ENCODE data around the gene LEMD3. TPM values are rescaled to one million over a fixed set of nuclear protein-coding genes. Genes with fewer than 3 reads are reported as not detected.

LEMD3 gene
- total RNA-seq, 1 donor from 2014 or later = 35.8 TPM

DNA sequence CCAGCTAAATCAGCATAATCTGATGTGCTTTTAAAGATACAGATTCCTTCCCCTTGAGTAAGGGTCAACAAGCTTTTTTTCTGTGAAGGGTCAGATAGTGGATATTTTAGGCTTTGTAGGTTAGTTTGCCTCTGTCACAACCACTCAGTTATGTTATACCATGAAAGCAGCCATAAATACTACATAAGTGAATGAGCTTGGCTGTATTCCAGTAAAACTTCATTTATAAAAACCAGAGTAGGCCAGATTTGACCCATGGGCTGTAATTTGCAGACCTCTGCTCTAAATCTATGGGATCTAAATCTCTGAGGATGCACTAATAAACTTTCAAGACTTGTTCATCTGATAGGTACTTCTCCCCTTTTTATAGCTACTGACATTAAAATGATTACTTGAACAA, 47.7 kb downstream of the LEMD3 start:
- Histone ChIP-seq H3K9me3 (peaks cover 9% of the 10 kb centered on the region), H3K4me1 (peaks cover 11% of the 10 kb centered on the region), H3K36me3 (peaks cover 0 to 36% of the 10 kb centered on the region in 2 donors), H3K27ac (no peak overlapping the region), H3K4me3 (no peak overlapping the region), H3K27me3 (no peaks in the 10 kb centered on the region)
- DNase-seq (ENCODE audit: extremely low spot score in 2 of 2) = no peak
- intact Hi-C loops (cut with DNase I) = no loop called here
- TF ChIP-seq POLR2AphosphoS5 (IDR thresholded peaks at IDR 0.05; ENCODE audit: insufficient read depth in 1 of 2, low read depth in 1 of 2) (no peak), POLR2A (IDR thresholded peaks at IDR 0.05) (no peak)
- TF ChIP-seq, protein P1, sequence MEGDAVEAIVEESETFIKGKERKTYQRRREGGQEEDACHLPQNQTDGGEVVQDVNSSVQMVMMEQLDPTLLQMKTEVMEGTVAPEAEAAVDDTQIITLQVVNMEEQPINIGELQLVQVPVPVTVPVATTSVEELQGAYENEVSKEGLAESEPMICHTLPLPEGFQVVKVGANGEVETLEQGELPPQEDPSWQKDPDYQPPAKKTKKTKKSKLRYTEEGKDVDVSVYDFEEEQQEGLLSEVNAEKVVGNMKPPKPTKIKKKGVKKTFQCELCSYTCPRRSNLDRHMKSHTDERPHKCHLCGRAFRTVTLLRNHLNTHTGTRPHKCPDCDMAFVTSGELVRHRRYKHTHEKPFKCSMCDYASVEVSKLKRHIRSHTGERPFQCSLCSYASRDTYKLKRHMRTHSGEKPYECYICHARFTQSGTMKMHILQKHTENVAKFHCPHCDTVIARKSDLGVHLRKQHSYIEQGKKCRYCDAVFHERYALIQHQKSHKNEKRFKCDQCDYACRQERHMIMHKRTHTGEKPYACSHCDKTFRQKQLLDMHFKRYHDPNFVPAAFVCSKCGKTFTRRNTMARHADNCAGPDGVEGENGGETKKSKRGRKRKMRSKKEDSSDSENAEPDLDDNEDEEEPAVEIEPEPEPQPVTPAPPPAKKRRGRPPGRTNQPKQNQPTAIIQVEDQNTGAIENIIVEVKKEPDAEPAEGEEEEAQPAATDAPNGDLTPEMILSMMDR (IDR thresholded peaks at IDR 0.05) = no peak

DNA sequence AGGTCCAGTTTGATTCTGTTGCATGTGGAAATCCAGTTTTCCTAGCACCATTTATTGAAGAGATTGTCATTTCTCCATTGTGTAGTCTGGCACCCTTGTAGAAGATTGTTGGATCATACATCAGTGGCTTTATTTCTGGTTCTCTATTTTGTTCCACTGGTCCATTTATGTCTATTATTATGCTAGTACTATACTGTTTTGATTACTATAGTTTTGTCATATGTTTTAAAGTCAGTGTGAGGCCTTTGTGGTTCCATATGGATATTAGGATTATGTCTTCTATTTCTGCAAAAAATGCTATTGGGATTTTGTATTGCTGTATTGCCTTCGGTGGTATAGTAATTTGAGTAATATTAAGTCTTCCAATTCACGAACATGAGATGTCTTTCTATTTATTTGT, 51.4 kb downstream of the LEMD3 start:
- Histone ChIP-seq H3K4me1 (peaks cover 11% of the 10 kb centered on the region), H3K27me3 (no peaks in the 10 kb centered on the region), H3K9me3 (peaks cover 12% of the 10 kb centered on the region), H3K27ac (no peak overlapping the region), H3K36me3 (peaks cover 0 to 39% of the 10 kb centered on the region in 2 donors), H3K4me3 (no peak overlapping the region)
- DNase-seq (ENCODE audit: extremely low spot score in 2 of 2) = no peak
- intact Hi-C loops (cut with DNase I) = no loop called here
- TF ChIP-seq, protein P1 (IDR thresholded peaks at IDR 0.05) = no peak
- TF ChIP-seq POLR2AphosphoS5 (IDR thresholded peaks at IDR 0.05; ENCODE audit: insufficient read depth in 1 of 2, low read depth in 1 of 2) (no peak), POLR2A (IDR thresholded peaks at IDR 0.05) (no peak)

DNA sequence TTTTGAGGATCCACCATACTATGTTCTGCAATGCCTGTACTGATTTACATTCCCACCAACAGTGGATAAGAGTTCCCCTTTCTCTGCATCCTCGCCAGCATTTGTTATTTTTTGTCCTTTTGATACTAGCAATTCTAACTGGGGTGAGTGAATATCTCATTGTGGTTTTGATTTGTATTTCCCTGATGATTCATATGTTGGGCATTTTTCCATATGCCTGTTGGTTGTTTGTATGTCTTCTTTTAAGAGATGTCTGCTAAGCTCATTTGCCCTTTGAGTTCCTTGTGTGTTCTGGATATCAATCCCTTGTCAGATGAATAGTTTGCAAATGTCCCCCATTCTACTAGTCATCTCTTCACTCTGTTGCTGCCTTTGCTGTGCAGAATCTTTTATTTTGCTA, 60.1 kb downstream of the LEMD3 start:
- Histone ChIP-seq H3K27me3 (no peaks in the 10 kb centered on the region), H3K36me3 (peaks cover 0 to 8% of the 10 kb centered on the region in 2 donors), H3K9me3 (peaks cover 12% of the 10 kb centered on the region), H3K27ac (no peak overlapping the region), H3K4me1 (peaks cover 6% of the 10 kb centered on the region), H3K4me3 (no peak overlapping the region)
- TF ChIP-seq POLR2A (IDR thresholded peaks at IDR 0.05) = no peak
- TF ChIP-seq, protein P1 (IDR thresholded peaks at IDR 0.05) = no peak
- TF ChIP-seq POLR2AphosphoS5 (IDR thresholded peaks at IDR 0.05; ENCODE audit: insufficient read depth in 1 of 2, low read depth in 1 of 2) = no peak
- intact Hi-C loops (cut with DNase I) = no loop called here
- no peak for DNase-seq (ENCODE audit: extremely low spot score in 2 of 2)

DNA sequence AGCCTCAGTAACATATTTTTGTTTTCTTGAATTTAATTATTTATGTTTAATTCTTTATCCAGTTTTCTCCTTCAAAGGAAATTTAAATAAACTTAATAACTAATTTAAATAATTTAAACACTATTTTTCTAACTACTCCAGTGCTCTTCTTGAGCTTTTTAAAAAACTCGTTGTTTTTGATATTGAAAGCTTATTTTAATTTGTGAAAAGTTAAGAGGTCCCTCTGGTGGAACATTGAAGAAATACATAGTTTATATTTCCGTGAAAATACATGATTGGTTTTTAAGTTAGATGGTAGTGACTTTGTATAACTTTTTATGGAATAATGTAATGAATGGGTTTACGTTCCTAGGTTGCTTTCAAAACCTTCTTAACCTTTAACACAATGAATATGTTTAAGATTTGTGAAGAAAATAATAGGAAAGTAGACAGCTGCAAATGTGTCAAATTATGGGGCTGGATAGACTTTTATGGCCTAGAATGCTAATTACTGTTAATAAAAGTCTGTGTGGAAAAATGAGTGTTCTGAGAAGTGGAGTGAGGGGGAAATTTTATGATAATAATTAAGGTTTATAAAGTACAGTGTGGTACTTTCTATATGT, 63.2 kb downstream of the LEMD3 start:
- H3K36me3 ChIP-seq = peaks cover 0 to 4% of the 10 kb centered on the region in 2 donors
- H3K27me3 ChIP-seq = no peaks in the 10 kb centered on the region
- no peak for DNase-seq (ENCODE audit: extremely low spot score in 2 of 2)
- no peak overlapping the region for H3K4me3 ChIP-seq
- peaks cover 6% of the 10 kb centered on the region for H3K4me1 ChIP-seq
- no peak overlapping the region for H3K27ac ChIP-seq
- TF ChIP-seq, protein P1 (IDR thresholded peaks at IDR 0.05) = peak in 2 of 3 experiments; percentile 12 to 51
- TF ChIP-seq POLR2A (IDR thresholded peaks at IDR 0.05) (no peak), POLR2AphosphoS5 (IDR thresholded peaks at IDR 0.05; ENCODE audit: insufficient read depth in 1 of 2, low read depth in 1 of 2) (no peak)
- peaks cover 12% of the 10 kb centered on the region for H3K9me3 ChIP-seq
- intact Hi-C loops (cut with DNase I) = no loop called here

DNA sequence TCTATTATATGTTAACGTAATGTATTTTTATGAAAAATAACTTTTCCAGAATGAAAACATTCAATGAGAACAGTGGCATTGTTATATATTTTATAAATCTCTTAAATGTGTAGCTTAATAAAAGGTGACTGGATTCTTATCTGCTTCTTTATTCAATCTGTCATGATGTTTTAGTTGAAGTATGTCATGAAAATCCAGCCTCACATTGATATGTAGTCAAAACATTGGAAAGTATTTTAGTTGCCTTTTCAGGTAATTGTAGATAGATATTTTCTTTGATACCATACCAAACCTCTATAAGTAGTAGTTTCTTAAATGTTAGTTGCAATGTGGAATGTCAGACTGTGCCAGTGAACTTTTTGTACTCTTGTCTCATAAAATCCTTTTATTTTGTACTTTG, 67.8 kb downstream of the LEMD3 start:
- Histone ChIP-seq H3K9me3 (no peaks in the 10 kb centered on the region), H3K4me1 (peaks cover 6% of the 10 kb centered on the region), H3K36me3 (peaks cover 0 to 13% of the 10 kb centered on the region in 2 donors), H3K4me3 (no peak overlapping the region), H3K27ac (no peak overlapping the region), H3K27me3 (no peaks in the 10 kb centered on the region)
- intact Hi-C loops (cut with DNase I) = no loop called here
- no peak for DNase-seq (ENCODE audit: extremely low spot score in 2 of 2)
- TF ChIP-seq POLR2AphosphoS5 (IDR thresholded peaks at IDR 0.05; ENCODE audit: insufficient read depth in 1 of 2, low read depth in 1 of 2) (no peak), POLR2A (IDR thresholded peaks at IDR 0.05) (no peak)
- TF ChIP-seq, protein P1 (IDR thresholded peaks at IDR 0.05) = no peak

Data from vagina (tissue), 2 donors.